ENCODE data around the gene PCMTD2.
"Not testable (repeated sequence)": the region's sequence is repeated elsewhere in the genome, so short reads cannot be mapped to it uniquely, and the experiment has no call there.

PCMTD2 gene

GRCh38 chr20:64285579-64286446, 30.3 kb downstream of the PCMTD2 start:
- TF ChIP-seq CTCF (IDR thresholded peaks at IDR 0.05; ENCODE audit: low read depth, low read length) = peak; percentile 70
- not testable (repeated sequence) for H3K4me3 ChIP-seq (ENCODE audit: low read depth, low read length)

- not testable (repeated sequence) for H3K4me3 ChIP-seq (ENCODE audit: low read depth, low read length)
These were observed 31.1 kb downstream of the PCMTD2 start for GRCh38 chr20:64286447-64287263.

- not testable (repeated sequence) for H3K4me3 ChIP-seq (ENCODE audit: low read depth, low read length)
These were observed 31.7 kb downstream of the PCMTD2 start for GRCh38 chr20:64287264-64287590.

GRCh38 chr20:64292167-64292566, 36.6 kb downstream of the PCMTD2 start:
- H3K4me3 ChIP-seq (ENCODE audit: low read depth, low read length) = not testable (repeated sequence)

GRCh38 chr20:64303086-64303485, 47.5 kb downstream of the PCMTD2 start:
- not testable (repeated sequence) for H3K4me3 ChIP-seq (ENCODE audit: low read depth, low read length)

- H3K4me3 ChIP-seq (ENCODE audit: low read depth, low read length) = not testable (repeated sequence)
These were observed 58.2 kb downstream of the PCMTD2 start for GRCh38 chr20:64313761-64314160.

- H3K4me3 ChIP-seq (ENCODE audit: low read depth, low read length) = not testable (repeated sequence)
These were observed 59.8 kb downstream of the PCMTD2 start for GRCh38 chr20:64315381-64315780.

GRCh38 chr20:64315884-64316283, 60.3 kb downstream of the PCMTD2 start:
- not testable (repeated sequence) for H3K4me3 ChIP-seq (ENCODE audit: low read depth, low read length)

DNA sequence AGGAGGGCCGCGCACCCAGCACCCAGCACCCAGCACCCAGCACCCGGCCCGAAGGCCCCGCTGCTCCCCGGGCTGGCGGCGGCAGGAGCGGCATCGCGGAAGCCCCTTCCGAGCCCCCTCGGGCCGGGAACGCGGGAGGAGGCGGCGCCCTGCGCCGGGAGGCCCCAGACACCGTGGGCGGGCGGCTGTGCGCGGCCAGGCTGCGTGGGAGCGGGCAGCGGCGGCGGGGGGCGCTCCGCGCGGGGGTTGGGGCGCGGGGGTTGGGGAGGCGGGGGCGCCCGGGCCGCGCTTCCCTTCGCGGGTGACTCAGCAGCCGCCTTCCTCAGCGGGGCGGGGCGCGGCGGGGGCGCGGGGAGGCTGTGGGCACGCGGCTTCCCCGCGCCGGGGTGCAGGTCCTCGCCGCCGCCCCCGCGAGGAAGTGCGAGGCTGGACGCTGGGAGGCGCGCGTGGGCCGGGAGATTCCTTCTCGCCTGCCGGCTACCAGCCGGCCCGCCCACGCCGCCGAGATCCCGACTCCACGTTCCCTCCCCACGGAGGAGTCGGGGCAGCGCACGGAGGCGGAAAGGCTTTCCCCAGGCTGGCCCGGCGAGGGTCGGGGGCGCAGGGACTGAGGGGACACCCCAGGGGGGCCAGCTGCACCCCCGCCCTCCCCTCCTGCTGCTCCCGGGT, 61.0 kb downstream of the PCMTD2 start:
- not testable (repeated sequence) for H3K4me3 ChIP-seq (ENCODE audit: low read depth, low read length)

- not testable (repeated sequence) for H3K4me3 ChIP-seq (ENCODE audit: low read depth, low read length)
These were observed 61.8 kb downstream of the PCMTD2 start for GRCh38 chr20:64317331-64317730.

GRCh38 chr20:64318056-64318455, 62.5 kb downstream of the PCMTD2 start:
- H3K4me3 ChIP-seq (ENCODE audit: low read depth, low read length) = not testable (repeated sequence)

DNA sequence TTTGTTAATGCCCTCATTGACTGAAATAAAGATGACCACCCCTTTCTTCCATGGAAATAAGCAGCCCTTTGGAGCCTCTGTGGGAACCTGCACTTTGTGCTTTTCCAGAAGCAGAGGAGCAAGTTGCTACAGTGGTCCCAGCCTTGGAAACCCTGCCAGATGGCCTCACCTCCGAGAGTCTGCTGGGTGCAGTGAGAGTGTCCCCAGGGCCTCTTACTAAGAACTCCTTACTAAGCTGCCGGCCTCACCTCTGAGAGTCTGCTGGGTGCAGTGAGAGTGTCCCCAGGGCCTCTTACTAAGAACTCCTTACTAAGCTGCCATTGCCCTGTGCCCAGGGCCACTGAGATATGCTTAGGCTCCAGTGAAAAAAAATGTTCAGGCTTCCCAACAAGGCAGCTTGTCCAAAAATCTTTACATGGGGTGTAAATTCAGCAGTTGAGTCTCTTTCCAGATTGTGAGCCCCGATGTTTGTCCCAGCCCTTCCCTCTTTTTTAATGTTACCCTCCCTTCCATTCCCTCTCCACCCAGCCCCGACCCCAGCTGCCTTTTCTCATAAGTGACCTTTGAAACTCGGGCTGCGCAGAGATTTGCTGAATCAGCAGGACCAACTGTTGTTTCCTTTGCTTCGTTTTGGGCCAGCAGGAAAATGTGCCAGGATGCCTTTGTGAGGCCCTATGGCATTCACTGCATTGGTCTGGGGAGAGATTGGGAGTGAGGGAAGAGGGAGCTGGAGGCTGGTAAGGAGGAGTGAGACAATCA, 66.7 kb downstream of the PCMTD2 start:
- not testable (repeated sequence) for H3K4me3 ChIP-seq (ENCODE audit: low read depth, low read length)
